ENCODE data around the gene CPNE5.

Gene CPNE5

DNA sequence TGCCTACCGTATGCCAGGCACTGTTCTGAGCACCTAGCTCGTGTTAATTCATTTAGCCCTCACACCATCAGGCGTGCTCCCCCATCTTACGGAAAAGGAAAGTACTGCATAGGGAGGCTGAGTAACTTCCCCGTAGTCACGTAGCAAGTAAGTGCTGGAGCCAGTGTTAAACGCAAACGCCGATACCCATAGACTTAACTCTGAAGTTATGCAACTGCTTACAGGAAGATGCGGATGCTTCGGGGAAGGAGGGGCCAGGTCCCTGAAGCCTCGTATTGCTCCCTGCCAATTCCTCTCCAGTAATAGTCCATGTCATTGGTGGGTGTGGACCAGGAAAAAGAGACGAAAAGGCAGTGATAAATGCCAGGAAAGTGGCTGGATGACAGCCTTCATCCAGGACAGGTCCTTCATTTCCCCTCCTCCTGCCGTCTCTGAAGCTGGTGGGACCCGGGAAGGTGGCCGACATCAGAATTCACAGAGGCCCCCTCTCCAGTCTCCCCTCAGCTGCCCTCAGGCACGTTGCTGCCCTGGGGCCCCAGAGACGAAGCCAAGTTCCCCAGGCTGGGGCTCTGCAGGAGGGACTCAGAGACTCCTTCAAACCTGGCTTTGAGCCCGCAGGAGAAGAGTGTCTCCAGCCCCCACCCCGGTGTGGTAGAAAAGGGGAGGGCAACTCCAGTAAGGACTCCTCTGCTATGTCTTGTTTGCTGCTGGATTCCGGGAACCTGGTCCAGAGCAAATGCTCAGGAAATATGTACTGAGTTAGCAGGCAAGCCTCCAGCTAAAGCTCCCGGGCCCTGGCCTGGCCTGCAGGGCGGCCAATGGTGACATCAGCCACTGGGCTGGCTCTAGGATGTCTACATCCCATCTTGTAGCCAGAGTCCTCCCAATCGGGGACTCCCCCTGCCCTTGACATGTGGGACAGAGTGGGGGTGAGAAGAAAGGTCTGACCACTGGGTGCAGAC lies 103.9 kb downstream of the CPNE5 start:
- peak; percentile 38 to 75 for DNase-seq (ENCODE audit: low read depth in 1 of 2, low spot score in 1 of 2)
- H3K4me3 ChIP-seq (replicated peaks; ENCODE audit: insufficient read depth, low read length): no peak overlapping the region
- H3K27ac ChIP-seq (replicated peaks): no peak overlapping the region
- H3K27me3 ChIP-seq (ENCODE audit: insufficient read depth, poor library complexity, severe bottlenecking): no peaks in the 10 kb centered on the region
- TF ChIP-seq POLR2AphosphoS5 (IDR thresholded peaks at IDR 0.05; ENCODE audit: low read depth) (peak; percentile 45; the same call in 1 of the 2 replicates), CTCF (IDR thresholded peaks at IDR 0.05; ENCODE audit: insufficient read depth, low read length) (no peak)

DNA sequence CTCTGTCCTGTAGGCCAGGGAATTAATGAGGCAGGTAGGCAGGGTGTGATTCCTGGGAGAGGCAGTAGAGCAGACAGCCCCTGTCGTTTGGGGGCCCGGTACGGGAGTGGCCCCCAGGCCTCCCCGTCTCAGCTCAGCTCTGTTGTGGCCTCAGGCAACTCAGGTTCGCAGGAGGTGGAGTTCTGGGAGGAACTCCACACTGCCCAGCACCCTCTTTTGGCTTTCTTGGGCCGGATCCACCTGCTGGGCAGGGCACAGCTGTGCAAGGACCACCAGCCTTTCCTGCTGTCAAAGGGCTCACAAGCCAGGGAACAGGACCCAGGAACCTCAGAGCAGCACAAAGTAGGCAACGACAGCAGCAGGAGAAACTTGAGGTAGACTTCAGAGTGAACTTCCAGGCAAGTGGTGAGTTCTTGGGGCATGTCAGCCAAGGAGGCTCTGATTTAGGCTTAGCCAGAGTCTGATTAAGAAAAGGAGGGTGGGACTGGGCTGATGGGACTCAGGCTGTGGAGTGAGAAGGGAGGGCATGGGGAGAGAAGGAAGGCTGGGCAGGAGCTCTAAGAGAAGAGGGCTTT lies 104.7 kb downstream of the CPNE5 start:
- no peak overlapping the region for H3K4me3 ChIP-seq (replicated peaks; ENCODE audit: insufficient read depth, low read length)
- H3K27ac ChIP-seq (replicated peaks): no peak overlapping the region
- DNase-seq (ENCODE audit: low read depth in 1 of 2, low spot score in 1 of 2): no peak
- no peaks in the 10 kb centered on the region for H3K27me3 ChIP-seq (ENCODE audit: insufficient read depth, poor library complexity, severe bottlenecking)
- TF ChIP-seq CTCF (IDR thresholded peaks at IDR 0.05; ENCODE audit: insufficient read depth, low read length) (no peak), GABPA (IDR thresholded peaks at IDR 0.05; ENCODE audit: low read depth) (no peak), POLR2AphosphoS5 (IDR thresholded peaks at IDR 0.05; ENCODE audit: low read depth) (0 out of 2 replicates have a peak, but pooled peaks have one; percentile 18)
- TF ChIP-seq, protein P1, sequence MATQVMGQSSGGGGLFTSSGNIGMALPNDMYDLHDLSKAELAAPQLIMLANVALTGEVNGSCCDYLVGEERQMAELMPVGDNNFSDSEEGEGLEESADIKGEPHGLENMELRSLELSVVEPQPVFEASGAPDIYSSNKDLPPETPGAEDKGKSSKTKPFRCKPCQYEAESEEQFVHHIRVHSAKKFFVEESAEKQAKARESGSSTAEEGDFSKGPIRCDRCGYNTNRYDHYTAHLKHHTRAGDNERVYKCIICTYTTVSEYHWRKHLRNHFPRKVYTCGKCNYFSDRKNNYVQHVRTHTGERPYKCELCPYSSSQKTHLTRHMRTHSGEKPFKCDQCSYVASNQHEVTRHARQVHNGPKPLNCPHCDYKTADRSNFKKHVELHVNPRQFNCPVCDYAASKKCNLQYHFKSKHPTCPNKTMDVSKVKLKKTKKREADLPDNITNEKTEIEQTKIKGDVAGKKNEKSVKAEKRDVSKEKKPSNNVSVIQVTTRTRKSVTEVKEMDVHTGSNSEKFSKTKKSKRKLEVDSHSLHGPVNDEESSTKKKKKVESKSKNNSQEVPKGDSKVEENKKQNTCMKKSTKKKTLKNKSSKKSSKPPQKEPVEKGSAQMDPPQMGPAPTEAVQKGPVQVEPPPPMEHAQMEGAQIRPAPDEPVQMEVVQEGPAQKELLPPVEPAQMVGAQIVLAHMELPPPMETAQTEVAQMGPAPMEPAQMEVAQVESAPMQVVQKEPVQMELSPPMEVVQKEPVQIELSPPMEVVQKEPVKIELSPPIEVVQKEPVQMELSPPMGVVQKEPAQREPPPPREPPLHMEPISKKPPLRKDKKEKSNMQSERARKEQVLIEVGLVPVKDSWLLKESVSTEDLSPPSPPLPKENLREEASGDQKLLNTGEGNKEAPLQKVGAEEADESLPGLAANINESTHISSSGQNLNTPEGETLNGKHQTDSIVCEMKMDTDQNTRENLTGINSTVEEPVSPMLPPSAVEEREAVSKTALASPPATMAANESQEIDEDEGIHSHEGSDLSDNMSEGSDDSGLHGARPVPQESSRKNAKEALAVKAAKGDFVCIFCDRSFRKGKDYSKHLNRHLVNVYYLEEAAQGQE (IDR thresholded peaks at IDR 0.05; ENCODE audit: insufficient replicate concordance, low read depth): no peak

GRCh38 chr6:36733300-36733699 lies 105.9 kb downstream of the CPNE5 start:
- H3K27me3 ChIP-seq (ENCODE audit: insufficient read depth, poor library complexity, severe bottlenecking): no peaks in the 10 kb centered on the region
- TF ChIP-seq POLR2AphosphoS5 (IDR thresholded peaks at IDR 0.05; ENCODE audit: low read depth) (0 out of 2 replicates have a peak, but pooled peaks have one; percentile 17), SPI1 (IDR thresholded peaks at IDR 0.05; ENCODE audit: borderline replicate concordance, low read depth) (no peak)
- H3K27ac ChIP-seq (replicated peaks): no peak overlapping the region
- DNase-seq (ENCODE audit: low read depth in 1 of 2, low spot score in 1 of 2): no peak
- no peak overlapping the region for H3K4me3 ChIP-seq (replicated peaks; ENCODE audit: insufficient read depth, low read length)

GRCh38 chr6:36731622-36732310 lies 107.5 kb downstream of the CPNE5 start:
- no peak for DNase-seq (ENCODE audit: low read depth in 1 of 2, low spot score in 1 of 2)
- TF ChIP-seq POLR2AphosphoS5 (IDR thresholded peaks at IDR 0.05; ENCODE audit: low read depth): peak; percentile 15; the same call in 1 of the 2 replicates
- TF ChIP-seq GABPA (IDR thresholded peaks at IDR 0.05; ENCODE audit: low read depth): no peak

More at GRCh38 chr6:36731622-36732310, 107.5 kb downstream of the CPNE5 start:
- Histone ChIP-seq H3K4me3 (replicated peaks; ENCODE audit: insufficient read depth, low read length) (no peak overlapping the region), H3K27me3 (ENCODE audit: insufficient read depth, poor library complexity, severe bottlenecking) (no peaks in the 10 kb centered on the region), H3K27ac (replicated peaks) (no peak overlapping the region)
